ENCODE measurements around the gene PLA2G4D. TPM values are rescaled to one million over a fixed set of nuclear protein-coding genes. Genes with fewer than 3 reads are reported as not detected.
"Not testable (repeated sequence)": the region's sequence is repeated elsewhere in the genome, so short reads cannot be mapped to it uniquely, and the experiment has no call there.

Gene PLA2G4D
- total RNA-seq, 1 donor from 2014 or later = 26.5 TPM

DNA sequence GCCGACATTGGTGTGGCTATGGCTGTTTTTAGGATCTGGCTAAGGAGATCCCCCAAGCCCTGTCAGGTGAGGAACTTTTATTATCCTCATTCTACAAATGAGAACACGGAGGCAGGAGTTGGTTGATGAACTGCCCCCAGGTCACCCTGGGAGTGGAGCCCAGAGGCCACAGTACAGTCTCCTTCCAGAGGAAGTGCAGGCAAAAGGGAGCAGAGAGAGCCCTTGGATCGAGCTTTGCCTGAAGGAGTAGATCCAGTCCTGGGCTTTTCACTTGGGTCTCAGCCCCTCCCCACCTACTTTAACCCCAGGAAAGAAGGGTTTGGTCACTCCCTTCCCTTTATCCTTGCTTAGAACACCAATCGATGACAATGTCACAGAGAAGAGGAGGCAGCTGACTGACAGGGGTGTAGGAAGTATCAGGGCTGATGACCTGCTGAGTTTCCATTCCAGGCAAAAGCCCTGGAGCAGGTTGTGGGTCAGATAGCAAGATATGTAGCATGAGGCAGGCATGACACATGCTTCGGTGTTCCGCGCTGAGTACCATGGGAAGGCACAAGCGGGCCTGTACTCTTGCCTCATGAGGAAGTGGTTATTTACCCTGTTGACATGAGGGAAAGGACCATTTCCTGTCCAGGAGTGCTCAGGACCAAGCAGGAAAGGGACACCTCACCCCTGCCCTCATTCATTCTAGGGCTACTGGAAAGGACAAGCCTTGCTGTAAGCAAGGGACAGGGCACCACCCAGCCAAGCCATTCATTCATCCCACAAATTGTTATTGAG, 5.8 kb upstream of the PLA2G4D start:
- no peaks in the 10 kb centered on the region for H3K27me3 ChIP-seq
- no peak overlapping the region for H3K4me3 ChIP-seq
- H3K36me3 ChIP-seq = no peaks in the 10 kb centered on the region
- peak overlapping the region; percentile 22 for H3K27ac ChIP-seq
- intact Hi-C loops (cut with DNase I) = no loop called here
- no peaks in the 10 kb centered on the region for H3K9me3 ChIP-seq
- no peak for TF ChIP-seq POLR2A (IDR thresholded peaks at IDR 0.05)
- TF ChIP-seq POLR2AphosphoS5 (IDR thresholded peaks at IDR 0.05; ENCODE audit: insufficient read depth in 1 of 2, low read depth in 1 of 2) = no peak
- TF ChIP-seq, protein P1, sequence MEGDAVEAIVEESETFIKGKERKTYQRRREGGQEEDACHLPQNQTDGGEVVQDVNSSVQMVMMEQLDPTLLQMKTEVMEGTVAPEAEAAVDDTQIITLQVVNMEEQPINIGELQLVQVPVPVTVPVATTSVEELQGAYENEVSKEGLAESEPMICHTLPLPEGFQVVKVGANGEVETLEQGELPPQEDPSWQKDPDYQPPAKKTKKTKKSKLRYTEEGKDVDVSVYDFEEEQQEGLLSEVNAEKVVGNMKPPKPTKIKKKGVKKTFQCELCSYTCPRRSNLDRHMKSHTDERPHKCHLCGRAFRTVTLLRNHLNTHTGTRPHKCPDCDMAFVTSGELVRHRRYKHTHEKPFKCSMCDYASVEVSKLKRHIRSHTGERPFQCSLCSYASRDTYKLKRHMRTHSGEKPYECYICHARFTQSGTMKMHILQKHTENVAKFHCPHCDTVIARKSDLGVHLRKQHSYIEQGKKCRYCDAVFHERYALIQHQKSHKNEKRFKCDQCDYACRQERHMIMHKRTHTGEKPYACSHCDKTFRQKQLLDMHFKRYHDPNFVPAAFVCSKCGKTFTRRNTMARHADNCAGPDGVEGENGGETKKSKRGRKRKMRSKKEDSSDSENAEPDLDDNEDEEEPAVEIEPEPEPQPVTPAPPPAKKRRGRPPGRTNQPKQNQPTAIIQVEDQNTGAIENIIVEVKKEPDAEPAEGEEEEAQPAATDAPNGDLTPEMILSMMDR (IDR thresholded peaks at IDR 0.05) = no peak
- no peaks in the 10 kb centered on the region for H3K4me1 ChIP-seq
- no peak for DNase-seq (ENCODE audit: extremely low spot score in 2 of 2)

DNA sequence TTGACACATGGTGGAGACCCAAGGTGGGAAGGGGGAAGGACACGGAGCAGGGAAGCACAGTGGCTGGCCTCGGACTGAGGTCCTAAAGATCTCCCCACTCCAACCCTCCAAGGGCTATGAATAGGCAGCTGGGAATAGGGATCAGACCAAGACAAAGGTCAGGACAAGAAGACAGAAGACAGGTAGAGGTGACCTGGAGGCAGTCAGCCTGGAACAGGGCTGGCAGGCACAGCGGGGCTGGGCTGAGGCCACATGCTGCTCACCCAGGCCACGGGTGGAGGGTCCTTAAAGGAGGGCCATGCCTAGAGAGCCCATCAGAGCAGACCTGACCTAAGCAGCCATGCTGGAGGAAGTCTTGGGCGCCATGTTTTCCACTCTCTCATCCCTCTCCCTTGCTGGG, 2.7 kb upstream of the PLA2G4D start:
- TF ChIP-seq POLR2A (IDR thresholded peaks at IDR 0.05) = no peak
- TF ChIP-seq, protein P1 (IDR thresholded peaks at IDR 0.05) = no peak
- TF ChIP-seq POLR2AphosphoS5 (IDR thresholded peaks at IDR 0.05; ENCODE audit: insufficient read depth in 1 of 2, low read depth in 1 of 2) = no peak
- H3K27me3 ChIP-seq = no peaks in the 10 kb centered on the region
- H3K9me3 ChIP-seq = no peaks in the 10 kb centered on the region
- no peak overlapping the region for H3K4me3 ChIP-seq
- DNase-seq (ENCODE audit: extremely low spot score in 2 of 2) = no peak
- no peaks in the 10 kb centered on the region for H3K36me3 ChIP-seq
- no peak overlapping the region for H3K27ac ChIP-seq
- intact Hi-C loops (cut with DNase I) = no loop called here
- H3K4me1 ChIP-seq = peaks cover 11% of the 10 kb centered on the region

DNA sequence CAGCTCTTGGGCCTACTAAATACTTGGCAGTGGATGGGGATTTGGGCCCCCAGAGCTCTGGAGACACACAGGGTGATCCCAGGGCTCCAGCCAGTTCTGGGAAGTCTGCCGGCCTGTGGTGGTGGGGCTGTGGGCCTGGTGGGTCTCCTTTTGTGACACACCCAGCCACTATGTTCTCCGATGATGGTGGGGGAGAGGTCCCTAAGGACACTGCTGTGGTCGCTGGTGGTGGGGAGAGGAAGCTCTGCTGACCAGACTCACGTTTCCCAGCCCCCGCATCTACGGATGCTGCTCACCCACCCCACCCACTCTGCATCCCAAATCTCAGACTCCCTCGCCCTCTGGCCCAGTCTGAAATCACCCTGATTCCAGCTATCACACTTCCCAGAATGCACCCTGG, 396 bp downstream of the PLA2G4D start:
- Histone ChIP-seq H3K9me3 (no peaks in the 10 kb centered on the region), H3K36me3 (no peaks in the 10 kb centered on the region), H3K4me3 (no peak overlapping the region), H3K4me1 (peaks cover 11% of the 10 kb centered on the region), H3K27ac (no peak overlapping the region), H3K27me3 (no peaks in the 10 kb centered on the region)
- intact Hi-C loops (cut with DNase I) = no loop called here
- TF ChIP-seq POLR2A (IDR thresholded peaks at IDR 0.05) (no peak), POLR2AphosphoS5 (IDR thresholded peaks at IDR 0.05; ENCODE audit: insufficient read depth in 1 of 2, low read depth in 1 of 2) (no peak)
- TF ChIP-seq, protein P1 (IDR thresholded peaks at IDR 0.05) = no peak
- no peak for DNase-seq (ENCODE audit: extremely low spot score in 2 of 2)

DNA sequence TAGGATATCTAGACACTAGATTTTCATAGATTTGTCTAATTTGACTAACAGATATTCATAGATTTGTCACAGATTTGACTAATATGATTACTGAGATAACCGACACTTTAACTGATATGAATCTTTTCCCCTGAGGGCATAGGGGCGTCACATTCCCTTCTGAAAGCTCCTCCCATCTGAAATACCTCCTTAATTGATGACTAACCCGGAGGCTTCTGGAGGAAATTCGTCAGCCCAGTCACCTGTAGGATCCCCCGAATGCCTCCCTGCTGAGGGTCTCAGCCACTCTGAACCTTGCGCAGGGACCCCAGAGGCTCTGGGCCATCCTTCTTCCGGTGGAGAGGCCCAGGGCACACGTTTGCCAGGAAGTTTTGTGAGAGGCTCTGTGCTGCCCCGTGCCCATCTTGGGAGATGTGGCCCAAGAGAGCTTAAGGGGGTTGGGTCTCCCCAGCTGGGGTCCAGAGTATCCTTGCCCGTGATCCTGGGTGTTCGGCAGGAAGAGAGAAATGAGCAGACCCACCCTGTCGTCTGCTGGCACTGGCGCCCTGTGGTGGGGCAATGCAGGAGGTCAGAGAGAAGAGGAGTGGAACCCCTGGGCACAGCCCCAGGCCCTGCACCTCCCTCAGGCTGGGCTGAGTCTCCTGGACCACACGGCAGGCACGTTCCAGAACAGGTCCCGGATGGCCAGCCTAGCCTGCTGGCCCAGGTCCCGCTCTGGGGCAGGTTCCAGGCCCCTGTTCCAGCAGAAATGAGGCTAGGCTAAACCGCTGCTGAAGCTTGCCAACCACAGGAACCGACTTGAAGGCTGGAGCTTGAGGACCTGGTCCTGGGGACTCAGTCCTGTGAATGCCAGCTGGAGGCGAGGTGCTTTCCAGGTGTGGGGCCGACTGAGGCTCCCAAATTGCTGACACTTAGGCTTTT, 1.7 kb downstream of the PLA2G4D start:
- peak overlapping the region; percentile 6 for H3K27ac ChIP-seq
- no peaks in the 10 kb centered on the region for H3K27me3 ChIP-seq

DNA sequence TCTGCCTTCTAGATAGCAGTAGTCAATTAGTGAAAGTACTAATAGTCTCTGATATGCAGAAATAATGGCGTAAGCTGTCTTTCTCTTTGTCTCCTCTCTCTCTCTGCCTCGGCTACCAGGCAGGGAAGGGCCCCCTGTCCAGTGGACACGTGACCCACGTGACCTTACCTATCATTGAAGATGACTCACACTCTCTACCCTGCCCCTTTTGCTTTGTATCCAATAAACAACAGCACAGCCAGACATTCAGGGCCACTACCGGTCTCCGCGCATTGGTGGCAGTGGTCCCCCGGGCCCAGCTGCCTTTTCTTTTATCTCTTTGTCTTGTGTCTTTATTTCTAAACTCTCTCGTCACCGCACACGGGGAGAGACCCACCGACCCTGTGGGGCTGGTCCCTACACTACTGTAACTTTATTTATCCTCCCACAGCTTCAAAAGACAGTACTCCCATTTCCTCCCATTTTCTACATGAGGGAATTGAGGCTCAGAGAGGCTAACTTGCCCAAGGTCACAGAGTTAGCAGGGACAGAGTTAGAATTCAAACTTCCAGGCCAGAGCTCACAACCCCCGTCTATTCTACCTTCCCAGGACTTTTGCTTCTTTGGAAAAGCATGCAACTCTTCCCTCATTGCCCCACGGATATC, 2.5 kb downstream of the PLA2G4D start:
- DNase-seq (ENCODE audit: extremely low spot score in 2 of 2); H3K27ac ChIP-seq; H3K4me3 ChIP-seq; H3K36me3 ChIP-seq; H3K9me3 ChIP-seq; intact Hi-C loops (cut with DNase I); H3K27me3 ChIP-seq: not testable (repeated sequence)
- peaks cover 11% of the 10 kb centered on the region for H3K4me1 ChIP-seq

More for the DNA sequence above, 1.7 kb downstream of the PLA2G4D start:
- Histone ChIP-seq H3K36me3 (no peaks in the 10 kb centered on the region), H3K4me1 (peaks cover 11% of the 10 kb centered on the region), H3K9me3 (no peaks in the 10 kb centered on the region), H3K4me3 (no peak overlapping the region)
- no peak for DNase-seq (ENCODE audit: extremely low spot score in 2 of 2)
- intact Hi-C loops (cut with DNase I) = no loop called here
- TF ChIP-seq POLR2A (IDR thresholded peaks at IDR 0.05) (no peak), POLR2AphosphoS5 (IDR thresholded peaks at IDR 0.05; ENCODE audit: insufficient read depth in 1 of 2, low read depth in 1 of 2) (no peak)
- TF ChIP-seq, protein P1 (IDR thresholded peaks at IDR 0.05) = no peak
